Esophagus (tissue), 2 donors: ENCODE results near the gene XIAP. TPM values are rescaled to one million over a fixed set of nuclear protein-coding genes. Genes with fewer than 3 reads are reported as not detected.

Experiments
- polyA plus RNA-seq, 2 donors: library from polyadenylated mRNA; stranded (reverse); fragments of 200-250 nt; gene quantifications; one replicate each; pipeline ENCODE4 v1.2.3, GENCODE V29; 2013
- donor health status: healthy with polysubstance abuse.
- donor health status: Bipolar disorder and iron deficiency.

XIAP gene
- polyA plus RNA-seq, 2 donors: 8.0 to 8.7 TPM

Other genes with a start within 250 kb of the XIAP start
- 10 to 100 TPM; 28.2 to 43.7 TPM for gene THOC2, start 127.0 kb upstream of the XIAP start, polyA plus RNA-seq
- gene STAG2, start 101.7 kb downstream of the XIAP start, polyA plus RNA-seq: 10 to 100 TPM; 13.5 to 14.8 TPM